Natural killer cell (primary cell): ENCODE measurements around the gene MRPL18. TPM values are rescaled to one million over a fixed set of nuclear protein-coding genes. Genes with fewer than 3 reads are reported as not detected.
A peak's percentile ranks its signal among the peaks of the same experiment; 100 is the strongest.
"Not testable (repeated sequence)": the region's sequence is repeated elsewhere in the genome, so short reads cannot be mapped to it uniquely, and the experiment has no call there.

Experiments
- ATAC-seq, 3 donors: fragments of 150-1000 bp in 2 of 3; fragments of 200-7000 bp in 1 of 3; cut with Tn5 transposase; 1 replicate in 1 of 3; 2 replicates in 2 of 3; pipeline ENCODE4 v1.10.0; 2021; ENCODE audit warnings: mild to moderate bottlenecking in 2 of 3, moderate library complexity in 2 of 3
- DNase-seq, 2 donors: peaks; one replicate each; pipeline versions ENCODE4 v3.0.0 to v3.0.0-alpha.2; 2013 to 2021; ENCODE audit warnings: mixed read lengths in 1 of 2
- H3K27ac ChIP-seq: one replicate; pipeline ENCODE4 v1.5.1; 2013; ENCODE audit warnings: mild to moderate bottlenecking, low read length
- H3K27me3 ChIP-seq: one replicate; pipeline ENCODE4 v1.6.1; 2013; ENCODE audit warnings: low read length; ENCODE audit not compliant: control insufficient read depth, insufficient read depth
- H3K36me3 ChIP-seq: one replicate; pipeline ENCODE4 v1.6.1; 2013; ENCODE audit warnings: low read length; ENCODE audit not compliant: control insufficient read depth, insufficient read depth
- H3K4me1 ChIP-seq: one replicate; pipeline ENCODE4 v1.6.1; 2013; ENCODE audit warnings: low read length; ENCODE audit not compliant: control insufficient read depth, insufficient read depth
- H3K4me3 ChIP-seq: one replicate; pipeline ENCODE4 v1.5.1; 2013; ENCODE audit warnings: low read length
- H3K9me3 ChIP-seq: one replicate; pipeline ENCODE4 v1.6.1; 2013; ENCODE audit warnings: low read length; ENCODE audit not compliant: control insufficient read depth, insufficient read depth
- H3K27ac Mint-ChIP-seq, 2 donors: one replicate each; pipeline ENCODE4 v1.8.0; 2022; ENCODE audit warnings: mild to moderate bottlenecking in 2 of 2, mixed read lengths in 2 of 2, moderate library complexity in 1 of 2
- H3K27me3 Mint-ChIP-seq, 2 donors: one replicate each; pipeline ENCODE4 v1.8.0; 2022; ENCODE audit warnings: low read depth in 2 of 2, mixed read lengths in 2 of 2
- H3K36me3 Mint-ChIP-seq: one replicate; pipeline ENCODE4 v1.8.0; 2022; ENCODE audit warnings: mixed read lengths
- H3K4me1 Mint-ChIP-seq, 2 donors: one replicate each; pipeline ENCODE4 v1.8.0; 2022; ENCODE audit warnings: mixed read lengths in 2 of 2
- H3K4me3 Mint-ChIP-seq: one replicate; pipeline ENCODE4 v1.8.0; 2022; ENCODE audit warnings: mild to moderate bottlenecking, moderate library complexity, mixed read lengths
- H3K9me3 Mint-ChIP-seq, 2 donors: one replicate each; pipeline ENCODE4 v1.8.0; 2022; ENCODE audit warnings: mixed read lengths in 2 of 2
- CTCF ChIP-seq: fragments of 200-600 bp; IDR thresholded peaks from one replicate; pipeline ENCODE4 v1.8.0; 2022; ENCODE audit warnings: antibody characterized with exemption
- WGBS: methylation state at CpG from one replicate; pipeline ENCODE4 v1.1.7; 2013; ENCODE audit warnings: missing lambda C conversion rate; ENCODE audit not compliant: insufficient coverage; 5-methylcytosine and 5-hydroxymethylcytosine counted together
- intact Hi-C: fragments of 100-400 bp; cut with micrococcal nuclease; formaldehyde crosslinking; loops from one replicate; pipeline ENCODE4 v1.14.2; 2022
- total RNA-seq, 4 donors: library from RNA; stranded (reverse); fragments of 120-200 nt in 1 of 4; gene quantifications; one replicate each; pipeline versions ENCODE4 v1.2.3 to v1.2.4, GENCODE V29; 2013 to 2022

MRPL18 gene
- total RNA-seq, 3 donors from 2014 or later (not counting 1 experiment from before 2014, with no cell fraction given): 22.3 to 29.6 (median 22.6) TPM

- no peaks in the 10 kb centered on the region for H3K9me3 ChIP-seq
- H3K27ac ChIP-seq: peak overlapping the region; percentile 90
- Mint-ChIP-seq H3K4me1 (peaks cover 50 to 57% of the 10 kb centered on the region in 2 donors), H3K36me3 (peaks cover 7% of the 10 kb centered on the region), H3K27ac (peak overlapping the region; percentile 95 to 98), H3K4me3 (peak overlapping the region; percentile 99), H3K27me3 (no peaks in the 10 kb centered on the region), H3K9me3 (no peaks in the 10 kb centered on the region)
- peaks cover 25% of the 10 kb centered on the region for H3K4me1 ChIP-seq
- intact Hi-C loops: loop anchor here (1.0 to 5.0 kb wide), 3 partner anchors 27 to 96 kb away; partner anchors contain the start of genes ACAT2 and SOD2
- H3K36me3 ChIP-seq: peaks cover 46% of the 10 kb centered on the region
- TF ChIP-seq CTCF: no peak
- DNase-seq (peak; percentile 34 to 49), ATAC-seq (no peak)
- under 1% methylated on average over 60 of the region's 60 CpGs for WGBS
- H3K27me3 ChIP-seq: no peaks in the 10 kb centered on the region
- H3K4me3 ChIP-seq: peak overlapping the region; percentile 72
Observed at GRCh38 chr6:159788753-159789376, 1.4 kb upstream of the MRPL18 start.

- H3K36me3 ChIP-seq: peaks cover 47% of the 10 kb centered on the region
- under 1% methylated on average over 64 of the region's 64 CpGs for whole genome bisulfite sequencing
- no peaks in the 10 kb centered on the region for H3K9me3 ChIP-seq
- DNase-seq: peak; percentile 93 to 100
- peak; percentile 73 to 90 (median 80) for ATAC-seq
- no peaks in the 10 kb centered on the region for H3K27me3 Mint-ChIP-seq
- H3K27me3 ChIP-seq: no peaks in the 10 kb centered on the region
- H3K4me3 Mint-ChIP-seq: peak within 1 kb of the TSS; percentile 99
- peak within 1 kb of the TSS; percentile 95 to 98 for H3K27ac Mint-ChIP-seq
- TF ChIP-seq CTCF: no peak
- H3K4me1 ChIP-seq: peaks cover 25% of the 10 kb centered on the region
- H3K9me3 Mint-ChIP-seq: no peaks in the 10 kb centered on the region
- H3K27ac ChIP-seq: peak within 1 kb of the TSS; percentile 90
- intact Hi-C loops: loop anchor here (1.0 to 5.0 kb wide), 5 partner anchors 27 to 189 kb away; partner anchors contain the start of genes ACAT2 and SOD2
- peak within 1 kb of the TSS; percentile 72 for H3K4me3 ChIP-seq
- H3K36me3 Mint-ChIP-seq: peaks cover 10% of the 10 kb centered on the region
- peaks cover 52 to 60% of the 10 kb centered on the region in 2 donors for H3K4me1 Mint-ChIP-seq
Observed at GRCh38 chr6:159789377-159790148, 704 bp upstream of the MRPL18 start, which contains the start of gene TCP1. Gene TCP1 (minus strand): TSS chr6:159789602. CDS start chr6:159789468, 134 bp downstream.

GRCh38 chr6:159790956-159791598, 810 bp downstream of the MRPL18 start:
- Histone ChIP-seq H3K4me3 (peak overlapping the region; percentile 72), H3K27me3 (no peaks in the 10 kb centered on the region), H3K9me3 (no peaks in the 10 kb centered on the region), H3K36me3 (peaks cover 38% of the 10 kb centered on the region), H3K27ac (peak overlapping the region; percentile 90), H3K4me1 (peaks cover 25% of the 10 kb centered on the region)
- Mint-ChIP-seq H3K4me1 (peaks cover 55 to 62% of the 10 kb centered on the region in 2 donors), H3K27ac (peak overlapping the region; percentile 95 to 98), H3K9me3 (no peaks in the 10 kb centered on the region), H3K4me3 (peak overlapping the region; percentile 99), H3K36me3 (peaks cover 13% of the 10 kb centered on the region), H3K27me3 (no peaks in the 10 kb centered on the region)
- intact Hi-C loops: loop anchor here (1.0 to 2.0 kb wide), 2 partner anchors 65 to 188 kb away; no protein-coding TSS in a partner anchor
- DNase-seq (no peak), ATAC-seq (no peak)
- TF ChIP-seq CTCF: no peak
- 20% methylated on average over 18 of the region's 18 CpGs for WGBS

GRCh38 chr6:159794976-159795375, 4.7 kb downstream of the MRPL18 start:
- H3K4me3 Mint-ChIP-seq, ATAC-seq, H3K27me3 ChIP-seq, DNase-seq, H3K9me3 Mint-ChIP-seq, intact Hi-C loops, H3K9me3 ChIP-seq, H3K27ac ChIP-seq, H3K27me3 Mint-ChIP-seq, H3K4me3 ChIP-seq: not testable (repeated sequence)
- 85% methylated on average over 8 of the region's 8 CpGs for WGBS
- peak overlapping the region; percentile 6 to 36 for H3K27ac Mint-ChIP-seq
- peaks cover 17% of the 10 kb centered on the region for H3K4me1 ChIP-seq
- H3K4me1 Mint-ChIP-seq: peaks cover 24 to 33% of the 10 kb centered on the region in 2 donors
- peaks cover 29% of the 10 kb centered on the region for H3K36me3 Mint-ChIP-seq
- H3K36me3 ChIP-seq: peaks cover 56% of the 10 kb centered on the region
